ENCODE measurements around the gene SAMD11.

SAMD11 gene

DNA sequence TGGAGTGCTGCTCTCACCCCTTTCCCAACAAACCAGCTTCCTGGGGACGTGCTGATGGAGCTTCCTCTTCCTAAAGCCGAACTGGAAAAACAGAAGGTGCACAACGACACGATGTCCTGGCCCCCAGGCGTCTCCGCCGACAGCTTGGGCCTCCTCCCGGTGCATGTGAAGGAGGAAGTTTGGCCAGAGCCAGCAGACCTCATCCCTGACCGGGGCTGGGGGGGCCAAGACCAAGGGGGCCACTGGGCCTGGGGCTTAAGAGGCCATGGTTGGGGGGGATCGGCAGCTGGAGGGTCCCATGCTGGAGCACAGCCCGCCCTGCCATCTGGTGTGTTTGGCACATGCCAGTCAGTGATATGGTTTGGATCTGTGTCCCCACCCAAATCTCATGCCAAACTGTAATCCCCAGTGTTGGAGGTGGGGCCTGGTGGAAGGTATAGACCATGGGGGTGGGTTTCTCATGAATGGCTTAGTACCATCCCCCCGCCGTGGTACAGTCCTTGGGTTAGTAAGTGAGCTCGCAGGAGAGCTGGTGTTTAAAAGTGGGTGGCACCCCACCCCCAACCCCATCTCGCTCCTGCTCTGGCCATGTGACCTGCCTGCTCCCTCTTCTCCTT is 69.8 kb downstream of the SAMD11 start:
- DNase-seq (ENCODE audit: low read depth), result no peak
